Measurements from ENCODE around the gene SLMAP. TPM values are rescaled to one million over a fixed set of nuclear protein-coding genes. Genes with fewer than 3 reads are reported as not detected.

The SLMAP gene
- total and polyA plus RNA-seq, 2 of the 13 experiments (the other 11 are each of a cell fraction or from before 2014, with no cell fraction given): 24.0 to 48.3 TPM

DNA sequence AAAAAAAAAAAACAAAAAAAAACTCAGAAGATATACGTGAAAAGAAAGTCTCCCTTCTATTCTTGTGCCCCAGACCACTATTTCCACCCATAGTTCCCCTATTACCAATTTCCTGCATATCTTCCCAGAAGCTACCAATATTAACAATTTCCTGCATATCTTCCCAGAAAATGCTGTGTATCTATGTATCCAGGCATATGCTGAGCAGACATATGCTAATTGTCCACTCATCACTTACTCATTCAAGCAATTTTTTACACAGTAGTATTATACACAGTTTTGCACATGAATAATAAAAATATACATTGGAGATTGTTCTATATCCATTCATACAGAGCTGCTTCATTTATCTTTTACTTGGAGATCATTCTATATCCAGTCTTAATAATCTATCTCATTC is 12.6 kb upstream of the SLMAP start:
- FAIRE-seq: no peak

More for the DNA sequence above, 12.6 kb upstream of the SLMAP start:
- no peak for ATAC-seq
- Histone ChIP-seq H4K20me1 (ENCODE audit: insufficient read depth, low read length) (no peaks in the 10 kb centered on the region), H3K9me3 (ENCODE audit: low read length) (no peaks in the 10 kb centered on the region), H3K79me2 (ENCODE audit: insufficient read depth, low read length) (no peaks in the 10 kb centered on the region), H2AFZ (ENCODE audit: low read length) (no peak overlapping the region), H3K27ac (ENCODE audit: extremely low read length, insufficient read depth, low read length) (no peak overlapping the region), H3K4me3 (replicated peaks in 1 of 3; ENCODE audit: insufficient read depth in 1 of 3, low read depth in 2 of 3, low read length in 3 of 3) (no peak overlapping the region), H3K27me3 (ENCODE audit: control insufficient read depth in 1 of 2, insufficient read depth in 2 of 2, low read length in 2 of 2) (no peaks in the 10 kb centered on the region), H3K36me3 (replicated peaks in 1 of 2; ENCODE audit: control insufficient read depth in 1 of 2, insufficient read depth in 2 of 2, low read length in 2 of 2) (no peaks in the 10 kb centered on the region), H3K9ac (ENCODE audit: insufficient read depth, low read depth, low read length) (no peak overlapping the region), H3K4me1 (ENCODE audit: insufficient read depth, low read length) (peaks cover 18% of the 10 kb centered on the region), H3K4me2 (ENCODE audit: low read depth, low read length) (no peak overlapping the region)
- intact Hi-C loops (cut with micrococcal nuclease; ENCODE audit: unreplicated experiment) (no loop called here), in situ Hi-C loops (cut with HindIII; ENCODE audit: extremely low pct_ligation_motif_present, low pct_unique_long_range_greater_than_20kb) (no loop called here)
- no peak for TF ChIP-seq MTA3 (CRISPR knock-in tag; IDR thresholded peaks at IDR 0.05)
- TF ChIP-seq CERS6 (CRISPR knock-in tag; IDR thresholded peaks at IDR 0.05): no peak
- no peak for TF ChIP-seq SRF (IDR thresholded peaks at IDR 0.05; ENCODE audit: low read depth, low read length)
- TF ChIP-seq, protein P1, sequence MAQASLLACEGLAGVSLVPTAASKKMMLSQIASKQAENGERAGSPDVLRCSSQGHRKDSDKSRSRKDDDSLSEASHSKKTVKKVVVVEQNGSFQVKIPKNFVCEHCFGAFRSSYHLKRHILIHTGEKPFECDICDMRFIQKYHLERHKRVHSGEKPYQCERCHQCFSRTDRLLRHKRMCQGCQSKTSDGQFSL (CRISPR knock-in tag; IDR thresholded peaks at IDR 0.05): no peak
- peak; percentile 57 to 59; a peak in 3 of 4 replicates for TF ChIP-seq MAFK (conservative IDR thresholded peaks at IDR 0.05 in 1 of 2, IDR thresholded peaks at IDR 0.05 in 1 of 2; ENCODE audit: low read length in 2 of 2)
- TF ChIP-seq MAFF (IDR thresholded peaks at IDR 0.05; ENCODE audit: low read depth, low read length): peak; percentile 68
- TF ChIP-seq ZNF761 (CRISPR knock-in tag; conservative IDR thresholded peaks at IDR 0.05): no peak
- no peak for TF ChIP-seq PRDM4 (CRISPR knock-in tag; IDR thresholded peaks at IDR 0.05; ENCODE audit: borderline replicate concordance)
- TF ChIP-seq ZNF362 (CRISPR knock-in tag; IDR thresholded peaks at IDR 0.05; ENCODE audit: borderline replicate concordance): no peak
- TF ChIP-seq ATF1 (CRISPR knock-in tag; IDR thresholded peaks at IDR 0.05): no peak
- no TSS peak for BruUV-seq (replicated peaks)
- POLR2A ChIA-PET: no interaction called here
- DNase-seq (ENCODE audit: low spot score): no peak
- WGBS (ENCODE audit: low lambda C conversion rate): 43% methylated on average over 1 of the region's 1 CpG
- CTCF ChIA-PET (ENCODE audit: low intra/inter-chr PET ratio, low total read pairs): no interaction called here
